ENCODE results near the gene RAP1GDS1. TPM values are rescaled to one million over a fixed set of nuclear protein-coding genes. Genes with fewer than 3 reads are reported as not detected.
A peak's percentile ranks its signal among the peaks of the same experiment; 100 is the strongest.

Gene RAP1GDS1
- total and polyA plus RNA-seq, 8 donors, result 8.7 to 49.9 (median 13.9) TPM

DNA sequence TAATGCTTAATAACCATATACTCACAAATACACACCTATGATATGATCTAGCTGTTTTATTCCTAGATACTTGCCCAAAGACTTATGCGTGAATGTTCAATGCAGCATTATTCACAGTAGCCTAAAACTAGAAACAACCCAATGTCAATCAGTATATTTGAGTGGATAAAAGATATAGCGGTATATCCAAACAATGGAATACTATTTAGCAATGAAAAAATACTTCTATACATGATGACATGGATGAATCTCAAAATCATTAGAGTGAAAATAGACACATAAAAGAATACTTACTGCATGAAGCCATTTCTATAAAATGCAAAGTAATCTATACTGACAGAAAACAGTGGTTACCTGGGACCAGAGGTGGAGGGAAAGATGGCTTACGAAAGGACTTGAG lies 108.1 kb downstream of the RAP1GDS1 start:
- Histone ChIP-seq H3K9me3 (peaks cover 0 to 30% (median 16%) of the 10 kb centered on the region in 4 donors), H3K4me3 (no peak overlapping the region), H3K27me3 (no peaks in the 10 kb centered on the region), H3K36me3 (peaks cover 0 to 63% (median 27%) of the 10 kb centered on the region in 4 donors), H3K27ac (no peak overlapping the region), H3K4me1 (peaks cover 0 to 4% (median 0%) of the 10 kb centered on the region in 4 donors)
- TF ChIP-seq EP300 (IDR thresholded peaks at IDR 0.05) (no peak), POLR2A (IDR thresholded peaks at IDR 0.05) (no peak), POLR2AphosphoS5 (IDR thresholded peaks at IDR 0.05) (no peak)
- TF ChIP-seq, protein P1, sequence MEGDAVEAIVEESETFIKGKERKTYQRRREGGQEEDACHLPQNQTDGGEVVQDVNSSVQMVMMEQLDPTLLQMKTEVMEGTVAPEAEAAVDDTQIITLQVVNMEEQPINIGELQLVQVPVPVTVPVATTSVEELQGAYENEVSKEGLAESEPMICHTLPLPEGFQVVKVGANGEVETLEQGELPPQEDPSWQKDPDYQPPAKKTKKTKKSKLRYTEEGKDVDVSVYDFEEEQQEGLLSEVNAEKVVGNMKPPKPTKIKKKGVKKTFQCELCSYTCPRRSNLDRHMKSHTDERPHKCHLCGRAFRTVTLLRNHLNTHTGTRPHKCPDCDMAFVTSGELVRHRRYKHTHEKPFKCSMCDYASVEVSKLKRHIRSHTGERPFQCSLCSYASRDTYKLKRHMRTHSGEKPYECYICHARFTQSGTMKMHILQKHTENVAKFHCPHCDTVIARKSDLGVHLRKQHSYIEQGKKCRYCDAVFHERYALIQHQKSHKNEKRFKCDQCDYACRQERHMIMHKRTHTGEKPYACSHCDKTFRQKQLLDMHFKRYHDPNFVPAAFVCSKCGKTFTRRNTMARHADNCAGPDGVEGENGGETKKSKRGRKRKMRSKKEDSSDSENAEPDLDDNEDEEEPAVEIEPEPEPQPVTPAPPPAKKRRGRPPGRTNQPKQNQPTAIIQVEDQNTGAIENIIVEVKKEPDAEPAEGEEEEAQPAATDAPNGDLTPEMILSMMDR (IDR thresholded peaks at IDR 0.05), result no peak
- intact Hi-C loops (cut with DNase I; ENCODE audit: low total_unique reads), result no loop called here
- DNase-seq, result no peak
- WGBS, 5 donors, result 95 to 99% (median 97%) methylated on average over 3 of the region's 3 CpGs

DNA sequence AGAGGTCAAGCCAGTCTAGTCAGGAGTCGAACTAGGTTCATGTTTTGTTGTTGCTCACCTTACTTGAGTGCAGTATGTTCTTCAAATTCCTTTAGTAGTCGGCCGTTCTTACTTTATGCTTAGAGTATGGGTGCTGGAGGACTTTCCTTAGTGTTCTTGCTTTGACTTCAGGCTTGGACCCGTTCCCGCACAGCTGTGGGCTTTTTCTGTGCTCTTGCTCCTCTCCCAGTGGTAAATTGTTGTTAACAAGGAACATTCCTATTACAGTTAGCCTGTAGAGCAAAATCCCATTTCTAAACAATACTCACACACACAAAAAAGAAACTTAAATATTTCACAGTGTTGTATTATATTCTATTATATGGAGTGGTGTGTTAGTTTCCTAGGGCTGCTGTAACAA lies 113.5 kb downstream of the RAP1GDS1 start:
- peak in 1 of 2 donors; percentile 16 for DNase-seq
- intact Hi-C loops (cut with DNase I; ENCODE audit: low total_unique reads), result no loop called here
- 77 to 91% (median 78%) methylated on average over 5 of the region's 5 CpGs for WGBS, 5 donors
- no peak overlapping the region for H3K4me3 ChIP-seq
- peaks cover 0 to 4% (median 0%) of the 10 kb centered on the region in 4 donors for H3K4me1 ChIP-seq
- no peaks in the 10 kb centered on the region for H3K9me3 ChIP-seq
- no peak overlapping the region for H3K27ac ChIP-seq
- H3K27me3 ChIP-seq, result no peaks in the 10 kb centered on the region
- TF ChIP-seq POLR2A (IDR thresholded peaks at IDR 0.05), result no peak
- no peak for TF ChIP-seq POLR2AphosphoS5 (IDR thresholded peaks at IDR 0.05)
- TF ChIP-seq EP300 (IDR thresholded peaks at IDR 0.05), result no peak
- TF ChIP-seq, protein P1 (IDR thresholded peaks at IDR 0.05), result no peak
- peaks cover 0 to 23% (median 4%) of the 10 kb centered on the region in 4 donors for H3K36me3 ChIP-seq

DNA sequence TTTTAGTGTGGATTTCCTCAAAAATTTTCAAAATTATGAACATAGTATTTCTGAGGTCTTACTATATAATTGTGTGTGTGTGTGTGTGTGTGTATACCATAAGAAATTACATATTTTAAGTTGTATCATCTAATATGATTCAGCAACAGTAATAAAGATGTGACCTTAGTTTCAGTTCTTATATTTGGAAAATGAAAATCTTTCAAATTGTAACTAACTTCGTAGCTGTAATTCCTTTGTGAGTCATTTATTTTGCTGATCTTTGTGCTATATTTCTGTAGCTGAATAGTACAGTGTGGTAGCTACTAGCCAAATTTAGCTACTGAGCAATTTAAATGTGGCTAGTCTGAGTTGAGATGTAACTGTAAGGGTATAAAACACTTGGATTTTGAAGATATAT lies 116.4 kb downstream of the RAP1GDS1 start:
- H3K4me1 ChIP-seq, result no peaks in the 10 kb centered on the region
- H3K9me3 ChIP-seq, result no peaks in the 10 kb centered on the region
- peaks cover 0 to 3% (median 0%) of the 10 kb centered on the region in 4 donors for H3K36me3 ChIP-seq
- intact Hi-C loops (cut with DNase I; ENCODE audit: low total_unique reads), result no loop called here
- no peaks in the 10 kb centered on the region for H3K27me3 ChIP-seq
- 44 to 81% (median 54%) methylated on average over 1 of the region's 1 CpG for WGBS, 5 donors
- TF ChIP-seq, protein P1 (IDR thresholded peaks at IDR 0.05), result no peak
- TF ChIP-seq POLR2AphosphoS5 (IDR thresholded peaks at IDR 0.05) (no peak), EP300 (IDR thresholded peaks at IDR 0.05) (no peak), POLR2A (IDR thresholded peaks at IDR 0.05) (no peak)
- no peak overlapping the region for H3K4me3 ChIP-seq
- no peak overlapping the region for H3K27ac ChIP-seq
- DNase-seq, result no peak

DNA sequence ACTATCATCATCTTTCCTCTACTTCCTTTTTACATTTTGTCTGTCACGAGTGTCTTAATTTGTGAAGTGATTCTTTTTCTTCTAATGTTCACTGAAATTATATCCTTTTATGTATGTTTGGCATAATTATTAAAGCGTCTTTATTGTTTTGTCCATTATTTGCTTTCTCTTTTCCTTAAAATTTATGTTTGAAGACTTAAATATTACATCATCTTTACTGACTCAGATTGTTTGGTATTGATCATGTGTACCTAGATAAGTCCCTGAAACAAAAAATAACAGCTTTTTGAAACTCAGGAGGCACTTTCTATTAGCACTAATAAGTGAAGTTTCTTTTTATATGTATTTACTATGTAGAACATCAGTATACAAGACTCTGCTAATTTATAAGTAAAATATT lies 120.1 kb downstream of the RAP1GDS1 start:
- no peak for TF ChIP-seq POLR2A (IDR thresholded peaks at IDR 0.05)
- TF ChIP-seq, protein P1 (IDR thresholded peaks at IDR 0.05), result no peak
- TF ChIP-seq POLR2AphosphoS5 (IDR thresholded peaks at IDR 0.05), result no peak
- TF ChIP-seq EP300 (IDR thresholded peaks at IDR 0.05), result no peak
- Histone ChIP-seq H3K36me3 (no peaks in the 10 kb centered on the region), H3K4me1 (no peaks in the 10 kb centered on the region), H3K4me3 (no peak overlapping the region), H3K27ac (no peak overlapping the region), H3K27me3 (no peaks in the 10 kb centered on the region), H3K9me3 (no peaks in the 10 kb centered on the region)
- no peak for DNase-seq
- intact Hi-C loops (cut with DNase I; ENCODE audit: low total_unique reads), result no loop called here
- WGBS, 5 donors, result 80 to 86% (median 83%) methylated on average over 2 of the region's 2 CpGs

Measured in stomach (tissue), 9 donors.